Stimulated activated CD4-positive, alpha-beta T cell treated with anti-CD3 and anti-CD28 coated beads, Interleukin-4, amount 100 ng/mL, for 24 hours (primary cell): ENCODE data around the gene CDC42SE1.
"Not testable (repeated sequence)": the region's sequence is repeated elsewhere in the genome, so short reads cannot be mapped to it uniquely, and the experiment has no call there.

Experiments used
- DNase-seq: peaks from one replicate; pipeline ENCODE4 v3.0.0-alpha.2; 2020

CDC42SE1 gene, protein sequence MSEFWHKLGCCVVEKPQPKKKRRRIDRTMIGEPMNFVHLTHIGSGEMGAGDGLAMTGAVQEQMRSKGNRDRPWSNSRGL

DNA sequence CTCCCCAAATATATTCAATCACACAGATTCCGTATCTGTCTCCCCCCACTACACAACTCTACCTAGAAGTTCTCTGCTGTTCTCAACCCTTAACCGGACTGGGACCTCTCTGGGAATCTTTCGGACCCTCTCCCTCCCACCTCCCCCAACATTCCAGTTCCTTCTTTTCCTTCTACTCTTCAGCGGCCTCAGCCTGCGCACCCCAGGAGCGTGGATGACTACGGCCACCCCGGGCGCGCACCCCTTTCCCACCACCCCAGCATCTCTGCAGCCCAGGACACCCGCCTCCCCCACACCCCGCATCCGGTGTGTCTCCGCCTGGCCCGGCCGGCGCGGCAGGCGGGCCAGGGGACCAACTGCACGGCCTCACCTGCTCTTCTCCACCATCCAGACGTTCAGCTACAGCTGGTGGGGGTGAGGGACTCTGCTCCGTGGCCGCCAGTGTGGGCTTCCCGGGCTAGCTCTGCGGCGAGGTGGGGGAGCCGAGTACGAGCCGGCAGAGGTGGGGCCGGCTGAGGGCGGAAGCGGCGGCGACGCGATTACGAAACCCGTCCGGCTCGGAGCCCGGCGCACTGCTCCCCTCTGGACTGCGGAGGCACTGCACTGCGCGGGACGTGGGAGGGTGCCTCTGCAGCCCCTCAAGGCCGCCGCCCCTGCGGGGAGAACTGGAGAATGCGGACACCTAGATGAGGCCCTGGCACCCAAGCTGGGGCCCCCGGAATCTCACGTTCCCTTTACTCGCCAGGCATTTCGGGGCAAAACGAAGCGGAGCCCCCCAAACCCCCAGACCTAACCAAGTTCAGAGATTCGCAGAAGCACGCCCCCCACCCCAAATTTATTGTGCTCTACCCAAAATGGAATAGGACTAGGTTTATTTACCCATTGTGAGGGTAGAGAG, at the start of gene CDC42SE1:
TSS of gene CDC42SE1 (minus strand) at position 514 of the 898 bp plus-strand sequence. CDS start 3,892 bp downstream, outside the sequence.
- peak; percentile 84 for DNase-seq

- no peak for DNase-seq
Observed at GRCh38 chr1:151108331-151108730, 48.9 kb upstream of the CDC42SE1 start.

DNA sequence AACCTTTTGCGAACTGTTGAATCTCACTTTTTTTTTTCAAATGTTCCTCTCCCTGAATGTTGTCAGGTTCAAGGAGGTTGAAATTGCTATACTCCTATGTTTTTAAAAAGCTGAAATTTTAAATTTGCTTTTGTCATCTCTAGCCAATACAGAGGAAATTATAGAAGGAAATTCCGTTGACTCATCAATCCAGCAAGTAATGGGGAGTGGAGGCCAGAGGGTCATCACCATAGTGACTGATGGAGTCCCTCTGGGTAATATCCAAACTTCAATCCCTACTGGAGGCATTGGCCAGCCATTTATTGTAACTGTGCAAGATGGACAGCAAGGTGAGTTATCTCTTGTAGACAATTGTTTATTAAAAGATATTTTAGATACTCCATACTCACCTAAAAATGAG, 47.5 kb upstream of the CDC42SE1 start:
- no peak for DNase-seq

DNA sequence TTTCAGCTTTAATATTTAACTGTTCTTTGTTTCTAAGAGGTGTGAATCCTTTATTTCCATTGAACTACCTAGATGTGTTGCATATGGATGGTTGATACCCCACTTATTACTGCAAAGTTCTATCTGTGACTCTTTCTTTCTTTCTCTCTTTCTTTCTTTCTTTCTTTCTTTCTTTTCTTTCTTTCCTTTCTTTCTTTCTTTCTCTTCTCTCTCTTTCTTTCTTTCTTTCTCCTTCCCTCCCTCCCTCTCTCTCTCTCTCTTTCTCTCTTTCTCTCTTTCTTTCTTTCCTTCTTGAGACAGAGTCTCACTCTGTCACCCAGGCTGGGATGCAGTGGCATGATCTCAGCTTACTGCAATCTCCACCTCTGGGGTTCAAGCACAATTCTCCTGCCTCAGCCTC, 45.2 kb upstream of the CDC42SE1 start:
- DNase-seq, result no peak

GRCh38 chr1:151098126-151098525, 38.7 kb upstream of the CDC42SE1 start:
- DNase-seq, result no peak

DNA sequence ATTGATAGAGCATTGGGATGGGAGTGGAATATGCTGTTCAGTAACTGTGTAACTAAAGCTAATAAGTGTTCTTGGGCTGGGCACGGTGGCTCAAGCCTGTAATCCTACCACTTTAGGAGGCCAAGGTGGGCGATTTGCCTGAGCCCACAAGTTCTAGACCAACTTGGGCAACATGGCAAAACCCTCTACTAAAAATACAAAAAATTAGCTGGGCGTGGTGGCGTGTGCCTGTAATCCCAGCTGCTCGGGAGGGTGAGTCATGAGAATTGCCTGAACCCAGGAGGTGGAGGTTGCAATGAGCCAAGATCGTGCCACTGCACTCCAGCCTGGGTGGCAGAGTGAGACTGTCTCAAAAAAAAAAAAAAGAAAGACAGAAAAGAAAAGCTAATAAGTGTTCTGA, 38.0 kb upstream of the CDC42SE1 start:
- DNase-seq, result not testable (repeated sequence)

GRCh38 chr1:151085953-151086559, 26.6 kb upstream of the CDC42SE1 start:
- no peak for DNase-seq

DNA sequence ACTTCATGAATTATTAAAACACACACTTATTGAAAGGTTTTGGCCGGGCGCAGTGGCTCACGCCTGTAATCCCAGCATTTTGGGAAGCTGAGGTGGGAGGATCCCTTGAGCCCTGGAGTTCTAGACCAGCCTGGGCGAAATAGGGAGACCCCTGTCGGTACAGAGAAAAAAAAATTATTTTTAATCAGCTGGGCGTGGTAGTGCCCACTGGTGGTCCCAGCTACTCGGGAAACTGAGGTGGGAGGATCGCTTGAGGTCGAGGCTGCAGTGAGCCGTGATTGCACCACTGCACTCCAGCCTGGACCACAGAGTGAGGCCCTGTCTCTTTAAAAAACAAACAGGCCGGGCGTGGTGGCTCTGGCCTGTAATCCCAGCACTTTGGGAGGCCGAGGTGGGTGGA, 12.8 kb upstream of the CDC42SE1 start:
- no peak for DNase-seq

DNA sequence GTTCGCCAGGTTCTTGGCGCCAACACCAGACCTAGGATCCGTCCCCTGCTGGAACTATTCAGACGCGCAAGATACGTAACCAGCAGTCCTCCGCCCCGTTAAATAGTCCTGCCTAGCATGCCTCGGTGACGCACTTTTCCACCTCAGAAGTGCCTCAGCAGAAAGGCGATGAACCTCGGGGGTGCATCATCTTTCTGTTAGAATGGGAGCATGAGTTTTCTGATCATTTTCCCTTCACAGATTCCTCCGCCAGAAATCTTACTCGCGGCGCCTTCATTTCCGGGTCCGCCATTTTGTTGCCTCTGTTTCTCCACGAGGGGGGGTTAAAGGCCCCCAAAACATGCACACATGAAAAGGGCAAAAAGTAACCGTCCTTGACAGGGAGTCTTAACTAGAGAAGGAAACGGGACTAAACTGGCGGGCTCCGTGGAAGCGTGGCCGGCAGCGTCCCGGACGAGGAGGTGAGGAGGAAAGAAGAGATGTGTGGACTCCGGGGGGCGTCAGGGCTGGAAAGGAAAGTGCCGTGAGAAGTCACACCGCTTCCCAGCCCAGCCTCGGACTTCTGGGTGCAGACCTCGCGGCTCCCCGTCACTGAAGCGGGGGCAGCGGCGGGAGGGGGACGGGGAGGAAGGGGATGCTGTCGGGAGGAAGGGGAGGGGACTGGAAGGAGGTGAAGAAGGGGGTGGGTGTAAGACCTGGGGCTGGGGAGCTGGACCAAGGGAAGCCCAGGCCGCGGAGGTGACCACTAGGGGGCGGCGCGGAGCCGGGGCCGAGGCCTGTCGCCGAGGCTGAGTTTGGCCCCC, 11.3 kb upstream of the CDC42SE1 start, which contains the start of gene GABPB2:
TSS of gene GABPB2 (plus strand) at position 288 of the 803 bp plus-strand sequence. CDS start 17,429 bp downstream, outside the sequence.
- DNase-seq, result peak; percentile 90

GRCh38 chr1:151069103-151069486, 9.7 kb upstream of the CDC42SE1 start:
- DNase-seq, result no peak

- no peak for DNase-seq
Observed at GRCh38 chr1:151067185-151067584, 7.8 kb upstream of the CDC42SE1 start.

DNA sequence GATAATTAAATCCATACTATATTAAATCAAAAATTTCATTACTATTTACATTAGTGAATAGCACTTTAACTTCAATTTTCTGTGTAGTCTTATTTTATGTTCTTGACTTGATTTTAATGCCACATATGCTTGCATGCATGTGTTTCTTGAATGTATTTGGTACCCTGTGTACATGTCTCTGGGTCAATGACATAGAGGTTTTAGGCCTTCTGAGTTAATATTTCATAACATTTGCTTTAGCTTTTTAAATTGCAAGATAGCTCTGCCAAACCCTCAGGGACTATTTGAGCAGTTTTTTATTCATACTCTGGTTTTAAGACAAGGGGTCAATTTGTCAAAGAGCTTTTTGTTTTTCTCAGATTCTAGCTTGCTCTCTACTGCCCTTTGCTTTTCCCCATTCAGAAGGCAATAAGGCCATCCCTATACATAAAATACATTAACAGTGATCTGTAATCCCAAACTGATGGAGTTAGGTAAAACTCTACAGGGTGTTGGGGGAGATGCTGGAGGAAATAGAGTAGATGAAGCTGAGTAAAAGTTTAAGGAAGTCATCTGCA, 5.7 kb upstream of the CDC42SE1 start:
- DNase-seq, result no peak

GRCh38 chr1:151062741-151063371, 3.4 kb upstream of the CDC42SE1 start:
- DNase-seq, result no peak

DNA sequence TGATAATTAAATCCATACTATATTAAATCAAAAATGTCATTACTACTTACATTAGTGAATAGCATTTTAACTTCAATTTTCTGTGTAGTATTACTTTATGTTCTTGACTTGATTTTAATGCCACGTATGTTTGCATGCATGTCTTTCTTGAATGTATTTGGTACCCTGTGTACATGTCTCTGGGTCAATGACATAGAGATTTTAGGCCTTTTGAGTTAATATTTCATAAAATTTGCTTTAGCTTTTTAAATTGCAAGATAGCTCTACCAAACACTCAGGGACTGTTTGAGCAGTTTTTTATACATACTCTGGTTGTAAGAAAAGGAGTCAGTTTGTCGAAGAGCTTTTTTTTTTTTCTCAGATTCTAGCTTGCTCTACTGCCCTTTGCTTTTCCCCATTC, 2.3 kb upstream of the CDC42SE1 start:
- DNase-seq, result no peak

GRCh38 chr1:151060657-151061421, 1.4 kb upstream of the CDC42SE1 start:
- no peak for DNase-seq

DNA sequence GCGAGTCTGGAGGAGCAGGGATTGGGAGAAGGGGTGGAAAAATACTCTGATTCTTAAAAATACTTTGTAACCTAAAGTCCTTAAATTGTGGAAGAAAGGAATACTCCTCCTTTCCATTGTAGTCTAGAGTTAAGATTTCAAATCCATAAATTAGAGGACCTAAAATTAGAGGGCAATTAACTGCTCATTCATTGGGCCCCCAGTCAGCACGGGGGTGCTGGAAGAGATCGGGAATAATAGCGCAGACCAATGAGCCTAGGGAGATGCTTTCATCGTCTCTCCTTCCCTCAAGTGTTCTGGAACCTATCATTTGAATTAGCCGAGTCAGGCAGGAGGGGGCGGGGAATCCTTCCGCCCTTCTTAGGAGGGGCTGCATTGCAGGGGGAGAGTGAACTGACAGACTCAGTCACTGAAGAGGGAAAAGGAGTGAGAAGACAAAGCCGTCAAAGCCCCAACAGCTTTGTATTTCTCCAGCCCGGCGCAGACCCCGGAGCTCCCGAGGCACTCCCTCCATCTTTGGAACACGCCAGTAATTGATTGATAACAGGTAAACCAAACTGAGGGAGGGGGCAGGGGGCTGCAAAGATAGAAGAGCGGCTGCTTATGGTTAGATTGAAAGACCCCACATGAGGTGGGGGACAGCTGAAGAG, 710 bp upstream of the CDC42SE1 start, which contains the start of gene MLLT11:
TSS of gene MLLT11 (plus strand) at position 391 of the 650 bp plus-strand sequence. CDS start 6,828 bp downstream, outside the sequence.
- DNase-seq, result no peak

DNA sequence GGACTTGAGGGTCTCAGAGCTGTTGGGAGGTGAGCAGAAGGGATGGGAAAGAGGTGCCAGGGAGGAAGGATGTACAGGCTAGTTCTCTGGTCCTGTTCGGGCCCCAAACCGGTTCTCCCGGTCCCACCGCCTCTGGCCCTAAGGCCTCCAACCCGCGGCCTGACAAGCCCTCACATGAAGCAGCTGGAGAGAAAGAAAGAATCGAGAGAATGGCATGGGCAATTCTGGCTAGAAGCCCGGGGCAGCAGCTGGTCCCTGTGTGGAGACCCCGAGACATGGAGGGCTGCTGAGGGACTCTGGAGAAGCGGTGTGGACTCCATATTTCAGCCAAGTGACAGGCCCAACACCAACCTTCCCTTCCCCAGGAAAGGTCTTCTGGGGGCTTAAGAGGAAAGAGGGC, 730 bp downstream of the CDC42SE1 start:
- DNase-seq, result no peak

GRCh38 chr1:151056149-151056548, 3.3 kb downstream of the CDC42SE1 start:
- DNase-seq, result no peak

DNA sequence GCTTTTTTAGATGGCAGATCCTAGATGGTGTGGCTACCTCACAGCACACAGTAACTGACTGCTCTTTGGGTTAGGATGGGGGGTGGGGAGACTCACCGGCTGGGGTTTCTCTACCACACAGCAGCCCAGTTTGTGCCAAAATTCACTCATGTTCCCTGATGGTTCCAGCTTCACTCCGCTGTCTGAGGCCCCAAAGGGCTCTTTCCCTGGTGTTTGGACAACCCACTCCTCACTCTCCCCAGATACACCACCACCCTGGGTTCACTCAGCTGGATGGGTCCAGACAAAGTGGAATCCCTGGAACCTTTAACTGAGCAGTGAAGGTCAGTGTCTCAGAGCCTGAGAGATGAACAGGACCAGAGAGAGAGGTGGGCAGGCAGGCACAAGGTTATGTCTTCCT, 3.8 kb downstream of the CDC42SE1 start:
- no peak for DNase-seq

DNA sequence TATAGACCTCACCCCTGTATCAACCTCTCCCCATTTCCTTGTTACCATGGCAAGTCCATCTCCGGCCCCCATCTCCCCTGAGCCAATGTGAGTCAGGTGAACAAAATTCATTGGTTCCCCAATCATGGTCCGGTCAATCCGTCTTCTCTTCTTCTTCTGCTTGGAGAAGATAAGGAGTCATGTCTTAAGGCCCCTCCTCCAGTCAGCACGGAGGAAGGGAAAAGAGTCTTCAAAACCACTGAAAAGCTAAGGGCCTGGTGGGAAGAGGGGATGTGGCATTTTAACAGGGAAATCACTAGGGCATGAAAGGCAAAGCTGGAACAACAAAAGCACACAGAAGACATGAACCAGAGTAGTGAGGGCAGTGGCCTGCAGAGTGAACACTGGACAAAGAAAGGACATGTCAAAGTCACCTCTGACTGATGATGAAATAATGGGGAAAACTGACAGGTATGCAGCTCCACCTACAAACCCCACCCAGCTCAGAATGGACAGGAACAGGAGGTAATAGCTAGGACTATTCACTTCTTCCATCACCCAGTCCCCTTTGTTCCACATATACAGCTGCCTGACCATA, 4.4 kb downstream of the CDC42SE1 start:
- no peak for DNase-seq
